ENCODE data around the gene AVPI1. TPM values are rescaled to one million over a fixed set of nuclear protein-coding genes. Genes with fewer than 3 reads are reported as not detected.

Gene AVPI1
- total RNA-seq, 1 donor from 2014 or later, result 6.5 TPM

- no peak for TF ChIP-seq CTCF (IDR thresholded peaks at IDR 0.05)
- DNase-seq (ENCODE audit: low spot score), result no peak
- Mint-ChIP-seq H3K4me1 (ENCODE audit: low read depth) (peaks cover 37% of the 10 kb centered on the region), H3K9me3 (ENCODE audit: low read depth) (no peaks in the 10 kb centered on the region), H3K36me3 (ENCODE audit: low read depth) (peaks cover 24% of the 10 kb centered on the region), H3K27me3 (ENCODE audit: low read depth) (no peaks in the 10 kb centered on the region), H3K4me3 (ENCODE audit: unreplicated experiment) (no peak overlapping the region), H3K27ac (ENCODE audit: unreplicated experiment) (no peak overlapping the region)
Observed at GRCh38 chr10:97721871-97722780, 35.1 kb upstream of the AVPI1 start.

- H3K27me3 Mint-ChIP-seq (ENCODE audit: low read depth), result no peaks in the 10 kb centered on the region
- no peak for TF ChIP-seq CTCF (IDR thresholded peaks at IDR 0.05)
- H3K27ac Mint-ChIP-seq (ENCODE audit: unreplicated experiment), result no peak overlapping the region
- H3K36me3 Mint-ChIP-seq (ENCODE audit: low read depth), result peaks cover 31% of the 10 kb centered on the region
- H3K9me3 Mint-ChIP-seq (ENCODE audit: low read depth), result no peaks in the 10 kb centered on the region
- no peak for DNase-seq (ENCODE audit: low spot score)
- peaks cover 49% of the 10 kb centered on the region for H3K4me1 Mint-ChIP-seq (ENCODE audit: low read depth)
- no peak overlapping the region for H3K4me3 Mint-ChIP-seq (ENCODE audit: unreplicated experiment)
Observed at GRCh38 chr10:97719602-97720001, 32.6 kb upstream of the AVPI1 start.

GRCh38 chr10:97718659-97719142 lies 31.7 kb upstream of the AVPI1 start:
- peaks cover 45% of the 10 kb centered on the region for H3K4me1 Mint-ChIP-seq (ENCODE audit: low read depth)
- H3K9me3 Mint-ChIP-seq (ENCODE audit: low read depth), result no peaks in the 10 kb centered on the region
- H3K4me3 Mint-ChIP-seq (ENCODE audit: unreplicated experiment), result no peak overlapping the region
- H3K27ac Mint-ChIP-seq (ENCODE audit: unreplicated experiment), result peak overlapping the region; percentile 36
- TF ChIP-seq CTCF (IDR thresholded peaks at IDR 0.05), result no peak
- DNase-seq (ENCODE audit: low spot score), result no peak
- no peaks in the 10 kb centered on the region for H3K27me3 Mint-ChIP-seq (ENCODE audit: low read depth)
- H3K36me3 Mint-ChIP-seq (ENCODE audit: low read depth), result peaks cover 31% of the 10 kb centered on the region

DNA sequence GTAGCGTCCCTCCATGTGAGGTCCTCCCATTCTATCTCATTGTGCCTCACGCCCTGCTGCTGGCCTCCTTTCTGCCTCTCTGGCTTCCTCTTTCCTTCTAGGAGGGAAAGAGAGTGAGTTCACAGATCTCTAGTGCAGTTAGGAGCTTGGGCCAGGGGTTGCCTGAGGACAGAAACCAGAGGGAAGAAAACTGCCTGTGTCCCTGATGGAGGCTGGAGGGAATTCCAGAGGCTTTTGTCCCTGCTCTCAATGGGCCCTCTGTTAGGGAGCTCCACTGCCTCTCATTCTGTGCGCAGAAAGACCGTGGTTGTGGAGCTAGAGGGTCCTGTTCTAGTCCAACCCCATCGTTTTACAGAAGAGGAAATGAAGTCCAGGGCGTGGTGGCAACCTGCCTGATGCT lies 31.1 kb upstream of the AVPI1 start:
- H3K4me3 Mint-ChIP-seq (ENCODE audit: unreplicated experiment), result no peak overlapping the region

More for the DNA sequence above, 31.1 kb upstream of the AVPI1 start:
- Mint-ChIP-seq H3K9me3 (ENCODE audit: low read depth) (no peaks in the 10 kb centered on the region), H3K4me1 (ENCODE audit: low read depth) (peaks cover 47% of the 10 kb centered on the region), H3K27ac (ENCODE audit: unreplicated experiment) (no peak overlapping the region), H3K27me3 (ENCODE audit: low read depth) (no peaks in the 10 kb centered on the region), H3K36me3 (ENCODE audit: low read depth) (peaks cover 31% of the 10 kb centered on the region)
- no peak for DNase-seq (ENCODE audit: low spot score)
- no peak for TF ChIP-seq CTCF (IDR thresholded peaks at IDR 0.05)

Measured in chondrocyte (in vitro differentiated cells).